ENCODE data around the gene SCAMP3. TPM values are rescaled to one million over a fixed set of nuclear protein-coding genes. Genes with fewer than 3 reads are reported as not detected.
"Not testable (repeated sequence)": the region's sequence is repeated elsewhere in the genome, so short reads cannot be mapped to it uniquely, and the experiment has no call there.

SCAMP3 gene
- total RNA-seq, 3 donors from 2014 or later = 64.9 to 72.0 (median 68.3) TPM

GRCh38 chr1:155232001-155232978, 29.9 kb downstream of the SCAMP3 start:
- H3K9me3 ChIP-seq; H3K27me3 ChIP-seq; intact Hi-C loops (cut with DNase I; ENCODE audit: low total_unique reads); H3K4me1 ChIP-seq; H3K36me3 ChIP-seq; DNase-seq (ENCODE audit: low spot score in 2 of 2); H3K4me3 ChIP-seq: not testable (repeated sequence)
- peak overlapping the region; percentile 50 to 72 for H3K27ac ChIP-seq

GRCh38 chr1:155231302-155231701, 30.9 kb downstream of the SCAMP3 start:
- peak overlapping the region; percentile 19 to 50 for H3K27ac ChIP-seq
- H3K4me1 ChIP-seq; H3K27me3 ChIP-seq; H3K4me3 ChIP-seq; H3K9me3 ChIP-seq; H3K36me3 ChIP-seq; intact Hi-C loops (cut with DNase I; ENCODE audit: low total_unique reads); DNase-seq (ENCODE audit: low spot score in 2 of 2): not testable (repeated sequence)

GRCh38 chr1:155228096-155228427, 34.1 kb downstream of the SCAMP3 start:
- Histone ChIP-seq H3K4me1 (no peaks in the 10 kb centered on the region), H3K4me3 (peak overlapping the region; percentile 57 to 75 (median 65)), H3K36me3 (no peaks in the 10 kb centered on the region), H3K27me3 (no peaks in the 10 kb centered on the region), H3K9me3 (no peaks in the 10 kb centered on the region), H3K27ac (peak overlapping the region; percentile 88 to 89)
- intact Hi-C loops (cut with DNase I; ENCODE audit: low total_unique reads) = no loop called here
- TF ChIP-seq POLR2AphosphoS5 (IDR thresholded peaks at IDR 0.05) (no peak), POLR2A (IDR thresholded peaks at IDR 0.05) (no peak), CTCF (IDR thresholded peaks at IDR 0.05) (no peak)
- no peak for DNase-seq (ENCODE audit: low spot score in 2 of 2)

GRCh38 chr1:155227261-155228095, 34.7 kb downstream of the SCAMP3 start:
- no peaks in the 10 kb centered on the region for H3K36me3 ChIP-seq
- peak overlapping the region; percentile 88 to 89 for H3K27ac ChIP-seq
- intact Hi-C loops (cut with DNase I; ENCODE audit: low total_unique reads) = no loop called here
- DNase-seq (ENCODE audit: low spot score in 2 of 2) = peak; percentile 97 to 99
- H3K4me3 ChIP-seq = peak overlapping the region; percentile 57 to 75 (median 65)
- TF ChIP-seq CTCF (IDR thresholded peaks at IDR 0.05) (no peak), POLR2AphosphoS5 (IDR thresholded peaks at IDR 0.05) (peak; percentile 57 to 79 (median 78)), POLR2A (IDR thresholded peaks at IDR 0.05) (peak; percentile 52)
- no peaks in the 10 kb centered on the region for H3K9me3 ChIP-seq
- H3K4me1 ChIP-seq = no peaks in the 10 kb centered on the region
- no peaks in the 10 kb centered on the region for H3K27me3 ChIP-seq

GRCh38 chr1:155226910-155227260, 35.3 kb downstream of the SCAMP3 start:
- H3K4me3 ChIP-seq = peak overlapping the region; percentile 57 to 75 (median 65)
- H3K27me3 ChIP-seq = no peaks in the 10 kb centered on the region
- no peak for TF ChIP-seq POLR2A (IDR thresholded peaks at IDR 0.05)
- peak in 1 of 3 donors; percentile 7 for TF ChIP-seq POLR2AphosphoS5 (IDR thresholded peaks at IDR 0.05)
- no peaks in the 10 kb centered on the region for H3K4me1 ChIP-seq
- intact Hi-C loops (cut with DNase I; ENCODE audit: low total_unique reads) = no loop called here
- peak in 1 of 2 donors; percentile 42 for DNase-seq (ENCODE audit: low spot score in 2 of 2)
- H3K27ac ChIP-seq = peak overlapping the region; percentile 88 to 89
- H3K9me3 ChIP-seq = no peaks in the 10 kb centered on the region
- H3K36me3 ChIP-seq = no peaks in the 10 kb centered on the region

GRCh38 chr1:155226188-155226909, 35.8 kb downstream of the SCAMP3 start:
- peak overlapping the region; percentile 88 to 89 for H3K27ac ChIP-seq
- no peaks in the 10 kb centered on the region for H3K27me3 ChIP-seq
- no peaks in the 10 kb centered on the region for H3K36me3 ChIP-seq
- no peaks in the 10 kb centered on the region for H3K4me1 ChIP-seq
- DNase-seq (ENCODE audit: low spot score in 2 of 2) = peak in 1 of 2 donors; percentile 69
- peak overlapping the region; percentile 57 to 75 (median 65) for H3K4me3 ChIP-seq
- H3K9me3 ChIP-seq = no peaks in the 10 kb centered on the region
- no peak for TF ChIP-seq POLR2A (IDR thresholded peaks at IDR 0.05)
- peak; percentile 36 to 50 (median 48) for TF ChIP-seq CTCF (IDR thresholded peaks at IDR 0.05)
- no peak for TF ChIP-seq POLR2AphosphoS5 (IDR thresholded peaks at IDR 0.05)
- intact Hi-C loops (cut with DNase I; ENCODE audit: low total_unique reads) = no loop called here

- H3K27ac ChIP-seq = peak overlapping the region; percentile 57 to 75
- H3K27me3 ChIP-seq; DNase-seq (ENCODE audit: low spot score in 2 of 2); H3K4me3 ChIP-seq; intact Hi-C loops (cut with DNase I; ENCODE audit: low total_unique reads); H3K4me1 ChIP-seq; H3K9me3 ChIP-seq; H3K36me3 ChIP-seq: not testable (repeated sequence)
Measured at GRCh38 chr1:155225404-155225759, 36.8 kb downstream of the SCAMP3 start.
